ENCODE measurements around the gene NAT14.
"Not testable (repeated sequence)": the region's sequence is repeated elsewhere in the genome, so short reads cannot be mapped to it uniquely, and the experiment has no call there.

Gene NAT14, protein sequence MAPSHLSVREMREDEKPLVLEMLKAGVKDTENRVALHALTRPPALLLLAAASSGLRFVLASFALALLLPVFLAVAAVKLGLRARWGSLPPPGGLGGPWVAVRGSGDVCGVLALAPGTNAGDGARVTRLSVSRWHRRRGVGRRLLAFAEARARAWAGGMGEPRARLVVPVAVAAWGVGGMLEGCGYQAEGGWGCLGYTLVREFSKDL

DNA sequence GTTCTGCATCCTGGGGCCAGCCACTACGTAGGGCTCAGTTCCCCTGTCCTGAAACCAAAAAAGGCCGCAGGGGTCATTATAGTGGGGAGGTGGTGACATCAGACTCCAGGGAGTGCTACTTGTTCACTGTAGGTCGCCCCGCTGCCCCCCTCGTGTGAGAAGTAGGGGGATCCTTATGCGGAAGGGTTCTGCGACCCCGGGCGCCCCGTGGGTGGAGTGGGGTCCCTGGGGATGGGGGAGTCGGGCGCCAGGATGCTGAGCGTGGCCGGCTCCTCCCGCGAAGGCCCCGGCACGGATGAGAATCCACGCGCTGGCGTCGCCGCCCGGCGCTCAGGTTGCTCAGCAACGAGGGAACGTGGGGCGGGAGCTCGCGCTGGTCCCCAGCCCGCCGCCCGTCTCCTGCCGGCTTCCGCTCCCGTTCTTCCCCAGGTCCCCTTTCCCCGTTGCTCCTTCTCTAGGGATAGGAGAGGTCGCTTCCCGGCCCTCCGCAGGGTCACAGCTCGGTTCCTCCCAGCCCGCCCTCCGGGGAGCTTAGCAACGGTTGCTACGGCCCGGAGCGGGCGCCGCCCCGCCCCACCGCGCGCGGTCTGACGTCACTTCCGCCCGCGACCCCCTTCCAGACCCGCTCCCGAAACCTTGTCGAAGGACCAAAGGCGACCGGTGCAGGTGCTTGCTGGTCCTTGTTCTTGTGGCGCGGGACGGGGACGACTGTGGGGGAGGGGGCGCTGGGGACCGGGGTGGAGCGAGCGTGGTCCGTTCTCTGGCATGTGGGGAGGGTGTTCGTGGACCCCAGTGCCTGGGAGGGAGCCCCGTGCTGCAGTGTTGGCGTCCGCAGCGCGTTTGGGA, at the start of gene NAT14:
Gene NAT14 (plus strand): TSS at position 596 of the 846 bp plus-strand sequence. CDS start 521 bp downstream, outside the sequence.
- peak; percentile 49 for DNase-seq (ENCODE audit: low read depth)

DNA sequence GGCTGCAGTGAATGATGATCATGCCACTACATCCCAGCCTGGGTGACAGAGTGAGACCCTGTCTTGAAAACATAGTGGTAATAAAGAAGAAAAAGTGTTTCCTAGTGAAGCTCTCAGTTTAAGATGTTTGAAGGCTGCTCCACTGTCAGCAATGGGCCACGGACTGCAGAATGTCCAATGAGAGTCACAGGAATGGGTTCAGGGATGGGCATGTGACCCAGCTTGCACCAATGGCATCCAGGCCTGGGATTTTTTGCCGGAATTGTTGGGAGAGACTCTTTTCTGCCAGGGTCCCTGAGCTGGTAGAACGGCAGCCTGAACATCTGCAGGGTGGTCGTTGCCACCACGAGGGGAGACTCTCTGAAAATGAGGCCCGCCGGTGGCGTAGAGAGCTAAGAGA, 48.1 kb upstream of the NAT14 start:
- DNase-seq (ENCODE audit: low read depth): no peak

DNA sequence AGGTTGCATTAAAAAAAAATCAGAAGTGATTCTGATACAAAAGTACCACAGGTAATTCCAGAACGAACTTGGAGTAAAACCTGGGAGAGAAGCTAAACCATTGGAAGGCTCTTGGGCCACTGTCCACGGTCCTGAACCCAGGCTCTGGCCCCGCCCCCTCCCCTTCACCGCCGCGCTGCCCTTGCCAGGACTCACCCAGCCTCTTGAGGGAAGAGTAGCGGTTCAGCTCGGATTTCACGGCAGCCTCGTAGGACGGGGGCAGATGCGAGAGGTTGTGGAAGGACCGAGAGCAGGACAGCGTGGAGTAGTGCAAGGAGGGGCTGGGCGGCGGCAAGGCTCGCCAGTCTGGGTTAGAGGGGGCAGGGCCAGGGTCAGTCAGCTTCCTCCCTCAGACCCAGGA, 47.6 kb upstream of the NAT14 start:
- DNase-seq (ENCODE audit: low read depth): no peak

DNA sequence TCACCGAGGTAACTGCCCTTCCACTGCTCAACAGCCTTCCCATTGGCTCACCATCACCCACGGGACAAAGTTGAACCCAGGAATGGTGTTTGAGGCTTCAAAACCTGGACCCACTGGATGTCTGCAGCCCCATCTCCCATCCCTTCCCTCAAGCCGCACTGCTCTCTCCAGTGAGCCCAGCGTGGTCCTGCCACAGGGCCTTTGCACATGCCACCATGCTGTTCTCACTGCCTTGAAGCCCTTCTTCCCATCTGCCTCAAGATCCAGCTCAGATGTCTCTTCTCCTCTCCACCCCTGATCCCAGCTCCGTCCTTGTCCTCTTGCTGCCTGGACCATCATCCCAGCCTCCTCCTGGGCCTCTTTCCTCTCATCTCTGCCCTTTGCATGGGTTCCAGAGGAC, 45.9 kb upstream of the NAT14 start:
- no peak for DNase-seq (ENCODE audit: low read depth)

DNA sequence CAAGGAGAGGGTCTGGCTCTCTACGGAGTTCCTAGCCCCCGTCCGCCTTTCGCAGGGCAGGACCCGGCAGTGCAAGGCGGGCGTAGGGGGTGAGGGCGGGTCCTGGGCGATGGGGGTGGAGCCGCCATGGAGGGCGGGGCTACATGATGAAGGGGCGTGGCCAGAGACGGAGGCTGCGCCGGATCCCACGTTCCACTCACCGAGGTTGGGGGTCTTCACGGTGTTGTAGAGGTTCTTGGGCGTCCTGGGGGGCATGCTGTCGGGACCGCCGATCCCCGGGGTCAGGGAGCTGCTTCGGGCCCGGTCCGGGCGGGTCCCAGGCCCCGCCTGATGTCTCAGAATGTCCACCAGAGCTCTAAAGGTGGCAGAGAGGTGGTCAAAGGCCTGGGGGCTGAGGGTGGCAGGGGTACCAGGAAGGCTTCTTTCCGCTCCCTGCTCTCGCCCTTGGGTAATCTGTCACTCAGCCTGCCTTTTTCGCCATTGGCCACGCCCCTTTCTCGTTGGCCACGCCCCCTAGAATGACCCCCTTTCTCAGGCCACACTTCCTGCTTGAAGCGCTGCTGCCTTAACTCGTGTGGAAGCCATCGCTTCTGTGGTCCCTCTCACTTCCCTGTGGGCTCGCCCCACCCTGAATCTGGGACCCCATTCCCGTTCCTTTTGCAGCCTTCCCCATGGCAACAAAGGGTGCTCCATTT, 44.4 kb upstream of the NAT14 start:
- DNase-seq (ENCODE audit: low read depth): no peak

DNA sequence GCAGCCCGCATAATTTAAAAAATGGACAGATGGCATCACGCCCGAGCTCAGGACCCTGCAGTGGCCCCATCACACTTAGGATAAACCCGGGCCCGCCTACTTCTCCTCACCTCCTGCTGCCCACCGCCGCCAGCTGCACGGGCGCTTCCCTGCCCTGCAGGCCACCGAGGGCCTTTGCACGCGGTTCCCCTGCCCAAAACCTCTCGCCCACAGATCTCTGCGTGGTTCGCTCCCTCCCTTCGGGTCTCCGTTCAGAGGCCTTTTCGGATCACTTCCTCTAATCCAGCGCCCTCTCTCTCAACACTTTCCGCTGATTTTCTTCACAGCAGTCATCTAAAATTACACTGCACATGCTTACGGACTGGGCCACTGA, 43.7 kb upstream of the NAT14 start:
- no peak for DNase-seq (ENCODE audit: low read depth)

DNA sequence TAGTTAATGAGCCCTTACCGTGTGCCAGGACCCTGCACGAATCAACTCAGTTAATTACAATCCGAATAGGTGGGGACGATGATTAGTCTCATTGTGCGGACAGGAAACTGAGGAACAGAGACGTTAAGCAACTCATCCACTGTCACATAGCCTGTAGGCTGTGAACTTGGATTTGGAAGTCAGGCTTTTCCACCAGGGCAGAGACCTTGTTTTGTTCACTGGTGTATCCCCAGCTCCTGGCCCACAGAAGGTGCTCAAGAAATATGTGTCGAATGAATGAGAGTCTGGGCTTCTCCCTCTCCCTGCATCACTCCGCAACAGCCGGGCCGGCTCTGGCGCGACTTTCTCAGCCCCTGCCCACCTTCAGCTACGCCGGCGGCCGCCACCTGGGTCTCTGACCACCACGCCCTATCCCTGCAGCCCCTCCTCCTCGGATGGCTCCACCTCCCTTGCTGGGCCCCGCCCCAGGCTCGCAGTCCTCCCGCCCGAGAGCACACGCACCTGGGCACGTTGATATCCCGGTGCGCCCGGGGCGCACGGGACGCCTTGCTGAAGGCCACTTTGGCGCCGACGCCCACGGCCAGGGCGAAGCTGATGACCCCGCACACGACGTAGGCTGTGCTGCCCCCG, 43.2 kb upstream of the NAT14 start:
- no peak for DNase-seq (ENCODE audit: low read depth)

DNA sequence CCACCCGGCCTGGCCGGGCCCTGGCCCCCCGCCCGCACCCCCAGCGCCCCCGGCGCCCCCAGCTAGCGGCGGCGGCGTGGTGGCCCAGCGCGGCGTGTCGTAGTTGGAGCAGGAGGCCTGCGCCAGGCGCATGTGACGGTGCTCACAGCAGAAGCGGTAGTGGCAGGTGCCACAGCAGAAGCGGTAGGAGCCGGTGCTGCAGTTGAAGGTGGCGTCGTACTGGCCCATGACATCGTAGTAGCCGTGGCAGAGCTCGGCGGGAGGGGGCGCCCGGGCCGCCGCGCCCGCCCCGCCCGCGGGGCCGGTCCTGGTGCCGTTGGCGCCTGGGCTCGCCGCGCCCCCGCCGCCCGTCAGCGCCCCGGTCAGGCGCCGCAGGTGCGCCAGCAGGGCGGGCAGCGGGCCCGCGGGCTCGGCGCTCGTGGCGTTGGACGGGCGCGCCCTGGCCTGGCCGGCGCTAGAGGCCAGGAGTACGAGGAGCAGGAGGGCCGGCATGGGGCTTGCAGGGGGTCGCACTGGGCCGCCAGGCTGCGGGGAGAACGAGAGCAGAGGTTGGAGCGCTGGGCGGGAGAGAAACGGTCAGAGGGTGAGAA, 42.5 kb upstream of the NAT14 start:
- no peak for DNase-seq (ENCODE audit: low read depth)

DNA sequence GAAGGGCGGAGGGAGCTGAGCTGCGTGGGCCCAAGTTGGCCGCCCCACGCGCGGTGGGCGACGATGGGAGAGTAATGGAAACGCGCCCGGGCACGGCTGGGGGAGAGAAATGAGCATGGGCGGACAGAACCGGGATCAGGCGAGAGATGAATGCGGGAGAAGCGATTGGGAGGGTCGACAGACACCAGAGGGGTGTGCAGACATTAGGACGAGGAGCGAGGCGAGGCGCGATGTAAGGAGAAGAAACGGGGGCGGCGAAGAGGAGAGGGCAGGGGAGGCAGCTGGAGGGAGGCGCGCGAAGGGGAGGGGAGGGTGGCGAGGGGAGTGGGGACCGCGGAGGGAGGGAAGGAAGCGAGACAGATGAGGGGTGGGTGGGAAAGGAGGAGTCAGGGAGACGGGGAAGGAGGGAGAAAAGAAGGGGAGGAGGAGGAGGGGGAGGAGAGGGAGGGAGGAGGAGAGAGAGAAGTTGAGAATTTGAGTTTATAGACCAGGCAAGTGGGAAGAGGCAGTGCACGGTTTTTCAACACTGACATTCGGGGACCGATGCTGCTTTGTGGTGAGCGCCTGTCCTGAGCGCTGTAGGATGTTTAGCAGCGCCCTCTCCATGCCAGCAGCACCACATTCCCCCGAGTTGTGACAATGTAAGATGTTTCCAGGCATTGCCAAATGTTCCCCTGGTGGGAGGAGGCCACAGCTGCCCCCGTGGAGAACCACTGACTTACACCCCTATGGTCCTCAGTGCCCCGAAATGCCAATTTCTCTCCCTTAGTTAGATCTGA, 41.8 kb upstream of the NAT14 start, which contains the start of gene SHISA7:
Gene SHISA7 (minus strand): TSS at position 256 of the 779 bp plus-strand sequence. CDS start 437 bp downstream, outside the sequence.
- no peak for DNase-seq (ENCODE audit: low read depth)

DNA sequence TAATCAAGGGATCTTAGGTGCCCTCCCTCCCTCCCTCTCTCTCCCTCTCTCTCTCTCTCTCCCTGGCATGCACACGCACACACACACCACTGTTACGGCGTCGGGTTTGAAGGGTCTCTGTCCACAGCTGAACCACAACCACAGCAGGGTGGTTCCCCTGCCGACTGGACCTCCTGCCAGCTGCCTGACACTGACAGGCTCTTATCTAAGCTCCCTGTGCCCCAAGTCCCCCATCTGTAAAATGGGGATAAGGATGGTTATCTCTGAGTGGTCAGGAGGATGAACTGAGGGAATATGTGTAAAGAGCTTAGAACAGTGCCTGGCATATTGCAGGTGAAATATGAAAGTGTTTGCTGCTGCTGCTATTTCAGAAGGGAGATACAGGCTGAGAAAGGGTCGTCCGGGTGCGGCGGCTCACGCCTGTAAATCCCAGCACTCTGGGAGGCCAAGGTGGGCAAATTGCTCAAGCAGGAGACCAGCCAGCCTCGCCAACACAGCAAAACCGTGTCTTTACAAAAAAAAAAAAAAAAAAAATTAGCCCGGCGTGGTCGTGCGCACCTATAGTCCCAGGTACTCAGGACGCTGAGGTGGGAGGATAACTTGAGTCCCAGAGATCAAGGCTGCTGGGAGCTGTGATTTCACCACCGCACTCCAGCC, 41.0 kb upstream of the NAT14 start:
- DNase-seq (ENCODE audit: low read depth): no peak

DNA sequence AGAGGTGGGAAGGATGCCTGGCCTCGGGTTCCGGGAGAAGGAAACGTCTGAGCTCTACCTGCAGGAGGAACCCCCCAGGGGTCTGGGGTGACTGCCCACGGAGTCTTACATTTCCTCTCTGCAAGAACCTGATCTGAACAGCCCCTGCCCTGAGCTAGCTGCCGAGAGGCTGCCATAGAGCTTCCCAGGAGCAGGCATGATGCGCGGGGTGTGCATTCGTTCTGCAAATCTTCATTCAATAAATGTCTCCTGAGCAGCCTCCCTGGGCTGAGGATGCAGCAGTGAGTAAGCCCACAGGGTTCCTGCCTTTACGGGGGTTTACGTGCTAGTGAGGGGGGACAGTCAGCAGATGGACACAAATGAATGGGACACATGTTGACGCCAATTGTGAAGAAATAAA, 40.3 kb upstream of the NAT14 start:
- no peak for DNase-seq (ENCODE audit: low read depth)

DNA sequence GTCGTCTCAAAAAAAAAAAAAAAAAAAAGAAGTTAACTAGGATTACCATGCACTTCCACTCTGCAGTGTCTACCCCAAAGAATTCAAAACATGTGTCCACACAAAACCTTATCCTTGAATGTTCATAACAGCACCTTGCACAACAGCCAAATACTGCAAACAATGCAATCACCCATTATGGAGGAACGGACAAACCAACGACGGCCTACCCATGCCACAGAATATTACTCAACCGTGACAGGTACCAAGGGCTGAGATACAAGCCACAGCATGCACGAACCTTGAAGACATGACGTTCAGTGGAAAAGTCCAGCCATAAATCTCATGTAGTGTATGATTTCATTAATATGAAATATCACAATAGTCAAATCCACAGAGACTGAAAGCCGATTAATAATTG, 38.9 kb upstream of the NAT14 start:
- DNase-seq (ENCODE audit: low read depth): no peak

DNA sequence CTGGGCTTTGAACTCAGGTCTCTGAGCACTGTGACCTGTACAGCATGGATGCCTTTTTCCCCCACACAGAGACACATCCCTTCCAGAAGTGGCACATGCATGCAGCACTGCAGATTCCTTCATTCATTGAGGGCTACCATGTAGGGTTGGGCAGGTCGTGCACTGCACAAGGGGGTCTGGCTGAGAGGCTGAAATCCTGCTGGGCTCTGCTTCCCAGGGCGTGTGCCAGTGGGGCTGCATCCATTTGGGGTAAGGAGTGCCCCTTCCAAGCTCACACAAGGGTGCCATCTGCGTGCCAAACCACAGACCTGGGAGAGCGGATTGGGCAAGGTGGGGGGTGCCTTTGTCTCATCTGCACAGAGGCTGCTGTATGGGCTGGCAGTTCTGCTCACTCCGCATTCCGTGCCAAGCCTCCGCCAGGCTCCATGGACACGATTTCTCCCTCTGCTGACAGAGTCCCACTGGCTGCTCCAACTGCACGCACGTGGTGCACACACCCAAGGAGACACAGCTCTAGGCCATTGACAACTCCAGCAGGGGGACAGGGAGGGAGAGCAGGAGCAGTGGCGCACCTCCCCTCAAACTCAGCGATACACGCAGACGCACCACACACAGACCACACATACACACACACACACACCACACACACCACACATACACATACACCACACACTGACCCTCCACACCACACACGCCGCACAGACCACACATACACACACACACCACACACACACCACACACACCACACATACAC, 37.4 kb upstream of the NAT14 start:
- no peak for DNase-seq (ENCODE audit: low read depth)

DNA sequence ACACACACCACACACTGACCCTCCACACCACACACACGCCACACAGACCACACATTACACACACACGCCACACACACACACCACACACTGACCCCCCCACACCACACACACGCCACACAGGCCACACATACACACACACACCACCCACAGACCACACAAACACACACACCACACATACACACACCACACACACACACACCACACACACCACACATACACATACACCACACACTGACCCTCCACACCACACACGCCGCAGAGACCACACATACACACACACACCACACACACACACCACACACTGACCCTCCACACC, 36.9 kb upstream of the NAT14 start:
- DNase-seq (ENCODE audit: low read depth): not testable (repeated sequence)

DNA sequence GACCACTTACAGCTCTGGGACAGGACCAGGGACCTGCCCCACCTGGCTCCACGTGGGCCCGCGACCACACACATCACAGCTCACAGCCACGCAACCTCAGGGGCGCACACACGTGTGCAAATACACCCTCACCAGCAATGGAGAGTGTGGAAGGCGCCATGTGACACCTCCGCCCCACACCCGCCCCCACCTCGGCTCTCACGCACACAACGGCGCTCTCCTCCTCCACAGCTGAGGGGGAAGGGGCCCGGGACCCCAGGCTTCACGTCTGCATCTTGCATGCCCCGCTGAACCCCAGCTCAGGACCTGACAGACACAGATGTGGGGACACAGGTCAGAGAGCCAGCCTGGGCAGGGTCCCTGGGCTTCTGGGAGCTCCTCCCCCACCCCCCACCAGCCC, 35.5 kb upstream of the NAT14 start:
- DNase-seq (ENCODE audit: low read depth): no peak

DNA sequence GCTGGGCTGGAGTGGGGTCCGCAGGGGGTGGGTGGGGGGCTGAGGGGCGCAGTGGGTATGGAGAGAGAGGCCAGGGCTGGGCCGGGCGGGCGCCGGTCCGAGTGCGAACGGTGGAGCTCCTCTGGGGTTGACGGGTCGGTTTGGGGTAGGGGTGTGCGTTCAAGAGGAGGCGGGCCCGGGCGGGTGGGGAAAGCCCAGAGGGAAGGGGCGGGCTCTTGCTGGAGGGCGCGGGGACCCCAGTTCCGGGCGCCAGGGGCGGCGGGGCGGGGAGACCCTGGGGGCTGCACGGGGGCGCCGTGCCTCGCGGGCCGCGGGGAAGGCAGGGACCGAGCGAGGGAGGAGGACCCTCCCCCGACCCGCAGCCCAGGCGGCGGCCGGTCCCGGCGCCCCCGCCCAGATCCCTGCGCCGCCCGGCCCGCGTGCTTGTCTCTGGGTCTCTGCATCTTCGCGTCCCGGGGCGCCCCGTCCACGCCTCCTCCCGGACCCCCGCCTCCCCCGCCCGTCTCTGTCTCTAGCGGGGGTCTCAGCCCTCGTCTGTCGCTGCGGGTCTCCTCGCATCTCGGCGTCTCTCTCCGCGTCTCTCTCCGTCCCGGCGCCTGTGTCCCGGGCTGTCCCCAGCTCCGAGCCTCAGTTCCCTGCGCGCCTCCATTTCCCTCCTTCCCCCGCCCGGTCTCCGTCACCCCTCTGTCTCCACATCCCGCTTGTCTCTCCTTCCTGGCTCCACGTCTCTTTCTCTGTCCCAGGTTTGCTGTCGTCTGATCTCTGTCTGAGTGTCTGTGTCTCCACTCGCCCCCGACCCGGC, 33.6 kb upstream of the NAT14 start:
- no peak for DNase-seq (ENCODE audit: low read depth)

DNA sequence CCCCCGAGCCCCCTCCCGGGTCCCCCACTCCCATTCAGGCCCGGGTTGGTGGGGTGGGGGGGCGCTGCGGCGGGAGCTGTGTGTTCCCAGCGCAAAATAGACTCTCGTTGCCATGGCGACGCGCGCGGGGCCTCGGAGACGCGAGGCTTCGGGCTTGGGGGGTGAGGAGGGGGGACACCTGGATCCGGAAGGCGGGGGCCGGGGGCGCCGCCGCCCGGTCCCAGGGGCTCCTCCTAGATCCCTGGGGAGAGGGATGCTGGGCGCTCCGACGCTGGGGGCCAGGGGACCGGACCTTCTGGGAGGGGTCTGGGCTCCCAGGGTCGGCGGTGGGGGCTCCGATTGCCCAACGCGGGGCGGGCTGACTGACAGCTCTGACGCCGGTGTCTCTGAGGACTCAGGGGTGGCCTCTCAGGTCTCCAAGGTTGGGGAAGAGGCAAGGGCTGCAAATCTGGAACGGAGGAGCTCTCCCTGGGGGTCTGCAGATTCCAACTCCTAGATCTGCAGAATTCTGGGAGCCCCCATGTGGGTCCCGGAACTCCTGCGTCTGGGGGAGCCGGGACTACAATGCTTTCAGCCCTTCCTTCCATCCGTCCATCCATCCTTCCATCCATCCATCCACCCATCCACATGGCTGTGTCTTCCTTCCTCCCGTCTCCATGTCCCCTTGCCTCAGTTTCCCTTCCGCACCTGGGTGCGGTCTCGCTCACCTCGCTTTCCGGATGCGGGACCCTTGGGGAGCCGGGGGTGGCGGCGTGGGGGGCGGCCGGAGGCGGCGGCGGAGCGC, 32.8 kb upstream of the NAT14 start:
- no peak for DNase-seq (ENCODE audit: low read depth)

DNA sequence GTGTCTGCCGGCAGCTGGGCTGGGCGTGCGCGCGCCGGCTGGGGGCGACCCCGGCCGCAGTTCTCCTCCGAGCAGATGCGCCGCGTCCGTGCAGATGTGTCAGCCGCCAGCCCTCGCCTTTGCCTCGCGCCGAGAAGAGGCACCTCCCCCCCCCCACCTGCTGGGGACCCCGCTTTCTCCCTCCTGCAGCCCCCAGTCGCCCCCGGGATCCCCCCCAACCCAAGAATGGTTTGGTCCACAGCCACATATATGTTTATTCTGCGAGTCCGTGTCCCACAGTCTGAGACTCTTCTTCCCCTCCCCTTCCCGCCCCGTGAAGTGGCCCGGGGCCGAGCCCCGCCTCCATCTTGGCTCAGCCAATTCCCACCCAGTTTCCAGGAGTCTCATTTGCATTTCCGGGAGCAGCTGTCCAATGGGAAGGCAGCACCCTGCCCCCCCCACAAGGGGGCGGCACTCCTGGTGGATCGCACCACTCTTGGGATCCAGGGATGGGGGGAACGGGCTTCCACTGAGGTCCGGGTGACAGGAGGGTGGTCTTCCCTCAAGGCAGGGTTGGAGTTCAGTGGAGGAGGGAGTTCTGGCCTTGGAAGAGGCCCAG, 32.1 kb upstream of the NAT14 start:
- no peak for DNase-seq (ENCODE audit: low read depth)

Measured in activated T-helper 9 cell treated with anti-CD3 and anti-CD28 coated beads, Interleukin-2, amount 50 U/mL, for 16 hours (primary cell).